OCI-LY3 (cell line): ENCODE measurements around the gene ACOX3.
A peak's percentile ranks its signal among the peaks of the same experiment; 100 is the strongest.
"Not testable (repeated sequence)": the region's sequence is repeated elsewhere in the genome, so short reads cannot be mapped to it uniquely, and the experiment has no call there.

ENCODE experiments used
- H2AFZ ChIP-seq: fragments of 200-600, 300-600 bp; shearing (Covaris generic); 2 replicates; pipeline ENCODE4 v1.6.0; 2014; ENCODE audit warnings: antibody characterized with exemption, low read depth, low read length
- H3K27ac ChIP-seq: fragments of 200-600, 300-600 bp; sonication (generic); 2 replicates; pipeline ENCODE4 v1.5.1; 2014; ENCODE audit warnings: mild to moderate bottlenecking, low read length, moderate library complexity, mixed read lengths
- H3K27me3 ChIP-seq: fragments of 200-600, 300-600 bp; sonication (generic); 2 replicates; pipeline ENCODE4 v1.6.1; 2014; ENCODE audit warnings: low read depth, low read length, mixed read lengths
- H3K36me3 ChIP-seq: fragments of 200-600, 300-600 bp; sonication (generic); replicated peaks from 2 replicates; pipeline ENCODE3; 2014; ENCODE audit warnings: low read depth, low read length, mixed read lengths
- H3K4me1 ChIP-seq: fragments of 300-600, 200-600 bp; sonication (generic); 2 replicates; pipeline ENCODE4 v1.6.1; 2014; ENCODE audit warnings: low read length, mixed read lengths
- H3K4me2 ChIP-seq: fragments of 200-600, 300-600 bp; sonication (generic); 2 replicates; pipeline ENCODE4 v1.6.1; 2014; ENCODE audit warnings: low read length, mixed read lengths
- H3K4me3 ChIP-seq: fragments of 300-600, 200-600 bp; sonication (generic); 2 replicates; pipeline ENCODE4 v1.5.1; 2014; ENCODE audit warnings: antibody characterized with exemption, mild to moderate bottlenecking, low read length, moderate library complexity
- H3K79me2 ChIP-seq: fragments of 300-600, 200-600 bp; shearing (Covaris generic); 2 replicates; pipeline ENCODE4 v1.6.1; 2014; ENCODE audit warnings: mild to moderate bottlenecking, low read length, mixed read lengths
- H3K9ac ChIP-seq: fragments of 300-600, 200-600 bp; shearing (Covaris generic); 2 replicates; pipeline ENCODE4 v1.6.0; 2014; ENCODE audit warnings: mild to moderate bottlenecking, low read length, moderate library complexity
- H3K9me3 ChIP-seq: fragments of 200-600, 300-600 bp; shearing (Covaris generic); 2 replicates; pipeline ENCODE4 v1.6.1; 2014; ENCODE audit warnings: low read length, mixed read lengths; ENCODE audit not compliant: insufficient read depth
- H4K20me1 ChIP-seq: fragments of 200-600, 300-600 bp; sonication (generic); 2 replicates; pipeline ENCODE4 v1.6.1; 2016; ENCODE audit warnings: low read length, mixed read lengths; ENCODE audit not compliant: insufficient read depth
- CTCF ChIP-seq: fragments of 200-600, 300-600 bp; sonication (generic); IDR thresholded peaks from 2 replicates; pipeline ENCODE4 v1.5.1; 2014; ENCODE audit warnings: antibody characterized with exemption, low read length, low read depth
- EZH2phosphoT487 ChIP-seq: fragments of 200-600 bp; shearing (Covaris generic); IDR thresholded peaks from 2 replicates; pipeline ENCODE4 v1.6.1; 2018; ENCODE audit warnings: antibody characterized with exemption, mixed run types, low read depth

Gene ACOX3

GRCh38 chr4:8440492-8441311 lies at the start of gene ACOX3, which contains the start of gene TRMT44:
Gene ACOX3 (minus strand): TSS chr4:8440723. CDS start chr4:8416521, 24,202 bp downstream.
Gene TRMT44 (plus strand): TSS chr4:8440777. CDS start chr4:8440823, 46 bp downstream.
- no peaks in the 10 kb centered on the region for H3K9me3 ChIP-seq
- H3K27me3 ChIP-seq = no peaks in the 10 kb centered on the region
- H3K4me3 ChIP-seq = peak within 1 kb of the TSS; percentile 84
- H3K4me2 ChIP-seq = peak within 1 kb of the TSS; percentile 97
- peak within 1 kb of the TSS; percentile 44; the same call in 1 of the 2 replicates for H2AFZ ChIP-seq
- H3K4me1 ChIP-seq = peaks cover 51% of the 10 kb centered on the region
- H3K27ac ChIP-seq = peak within 1 kb of the TSS; percentile 85
- H3K36me3 ChIP-seq = peaks cover 3% of the 10 kb centered on the region
- peaks cover 13% of the 10 kb centered on the region; the same call in 1 of the 2 replicates for H4K20me1 ChIP-seq
- peaks cover 96% of the 10 kb centered on the region for H3K79me2 ChIP-seq
- TF ChIP-seq CTCF (no peak), EZH2phosphoT487 (no peak)
- peak within 1 kb of the TSS; percentile 95 for H3K9ac ChIP-seq

- Histone ChIP-seq H3K27me3 (no peaks in the 10 kb centered on the region), H3K27ac (no peak overlapping the region), H2AFZ (no peak overlapping the region), H3K4me1 (no peaks in the 10 kb centered on the region), H3K9me3 (no peaks in the 10 kb centered on the region), H3K4me3 (no peak overlapping the region), H4K20me1 (no peaks in the 10 kb centered on the region), H3K9ac (no peak overlapping the region), H3K79me2 (no peaks in the 10 kb centered on the region), H3K4me2 (no peak overlapping the region), H3K36me3 (no peaks in the 10 kb centered on the region)
- TF ChIP-seq EZH2phosphoT487 (no peak), CTCF (no peak)
Measured at GRCh38 chr4:8488791-8489369, 48.4 kb upstream of the ACOX3 start.

GRCh38 chr4:8486643-8487042 lies 46.1 kb upstream of the ACOX3 start:
- not testable (repeated sequence) for H3K9me3 ChIP-seq, H2AFZ ChIP-seq, H3K27me3 ChIP-seq, H3K27ac ChIP-seq, H3K9ac ChIP-seq, H3K36me3 ChIP-seq, H4K20me1 ChIP-seq, H3K79me2 ChIP-seq, H3K4me1 ChIP-seq, H3K4me3 ChIP-seq, H3K4me2 ChIP-seq

- H3K4me1 ChIP-seq = peaks cover 9% of the 10 kb centered on the region
- no peak overlapping the region for H3K4me2 ChIP-seq
- peaks cover 12% of the 10 kb centered on the region for H3K36me3 ChIP-seq
- H3K9me3 ChIP-seq = no peaks in the 10 kb centered on the region
- H3K27me3 ChIP-seq = no peaks in the 10 kb centered on the region
- H3K4me3 ChIP-seq = no peak overlapping the region
- no peak overlapping the region for H3K27ac ChIP-seq
- TF ChIP-seq CTCF (no peak), EZH2phosphoT487 (no peak)
- H2AFZ ChIP-seq = no peak overlapping the region
- no peaks in the 10 kb centered on the region for H4K20me1 ChIP-seq
- no peaks in the 10 kb centered on the region for H3K79me2 ChIP-seq
- no peak overlapping the region for H3K9ac ChIP-seq
Measured at GRCh38 chr4:8480221-8480620, 39.7 kb upstream of the ACOX3 start.
